SK-N-SH (cell line): Measurements from ENCODE around the gene HTT. TPM values are rescaled to one million over a fixed set of nuclear protein-coding genes. Genes with fewer than 3 reads are reported as not detected.

Experiments
- CTCF ChIA-PET: fragments of 300-600, 350-600 bp; formaldehyde crosslinking; extraction: SDS; loops from one replicate; lab custom pipeline; 2021; lab: Yijun Ruan, JAX
- POLR2A ChIA-PET: fragments of 350-600 bp; sonication (Branson Sonifier 250); formaldehyde crosslinking; extraction: SDS; loops from one replicate; lab custom pipeline; 2020; ENCODE audit warnings: antibody characterized with exemption, inconsistent platforms; lab: Yijun Ruan, JAX
- DNase-seq: peaks from one replicate; pipeline ENCODE4 v3.0.0; 2012
- H2AFZ ChIP-seq: fragments of 200-600 bp; sonication (generic); 2 replicates; pipeline ENCODE4 v1.8.1; 2016; ENCODE audit warnings: antibody characterized with exemption, mild to moderate bottlenecking, low read depth
- H3F3A ChIP-seq: fragments of 200-600 bp; sonication (generic); replicated peaks from 2 replicates; pipeline ENCODE3; 2016; ENCODE audit warnings: antibody characterized with exemption, mild to moderate bottlenecking; ENCODE audit not compliant: insufficient read depth
- H3K27ac ChIP-seq, 2 experiments: fragments of 200-500 bp in 1 of 2; fragments of 200-600 bp in 1 of 2; sonication (Bioruptor generic) in 1 of 2; sonication (generic), shearing (Covaris generic) in 1 of 2; 2 replicates each; pipeline versions ENCODE4 v1.5.1 to v1.6.1; 2014 to 2016; ENCODE audit warnings: low read depth in 2 of 2, inconsistent platforms in 1 of 2, low read length in 1 of 2, mild to moderate bottlenecking in 1 of 2, mixed read lengths in 1 of 2
- H3K27me3 ChIP-seq: fragments of 200-600 bp; sonication (generic), shearing (Covaris generic); 2 replicates; pipeline ENCODE4 v1.6.1; 2016; ENCODE audit warnings: mixed run types; ENCODE audit not compliant: insufficient read depth
- H3K36me3 ChIP-seq, 2 experiments: fragments of 200-500 bp in 1 of 2; fragments of 200-600 bp in 1 of 2; sonication (Bioruptor generic) in 1 of 2; sonication (generic) in 1 of 2; replicated peaks in 1 of 2; 2 replicates each; pipeline versions ENCODE3 to v1.5.1; 2014 to 2016; ENCODE audit warnings: low read length in 1 of 2, mild to moderate bottlenecking in 1 of 2; ENCODE audit not compliant: insufficient read depth in 2 of 2, control insufficient read depth in 1 of 2
- H3K4me1 ChIP-seq, 2 experiments: fragments of 200-500 bp in 1 of 2; fragments of 200-600 bp in 1 of 2; sonication (Bioruptor generic) in 1 of 2; sonication (generic), shearing (Covaris generic) in 1 of 2; 2 replicates each; pipeline versions ENCODE4 v1.5.1 to v1.6.1; 2014 to 2016; ENCODE audit warnings: low read depth in 1 of 2, low read length in 1 of 2, mixed run types in 1 of 2; ENCODE audit not compliant: insufficient read depth in 2 of 2, control insufficient read depth in 1 of 2
- H3K4me2 ChIP-seq: fragments of 200-600 bp; sonication (generic), shearing (Covaris generic); 2 replicates; pipeline ENCODE4 v1.6.1; 2017; ENCODE audit warnings: mixed run types
- H3K4me3 ChIP-seq, 2 experiments: fragments of 200-500 bp in 1 of 2; fragments of 200-600 bp in 1 of 2; sonication (Bioruptor generic) in 1 of 2; sonication (generic), shearing (Covaris generic) in 1 of 2; 2 replicates each; pipeline versions ENCODE4 v1.5.1 to v1.8.1; 2014 to 2016; ENCODE audit warnings: low read depth in 2 of 2, inconsistent platforms in 1 of 2, low read length in 1 of 2, mild to moderate bottlenecking in 1 of 2, mixed read lengths in 1 of 2, moderate library complexity in 1 of 2
- H3K79me2 ChIP-seq: fragments of 200-600 bp; sonication (generic); 2 replicates; pipeline ENCODE4 v1.8.1; 2017; ENCODE audit warnings: mild to moderate bottlenecking; ENCODE audit not compliant: insufficient read depth
- H3K9ac ChIP-seq: fragments of 200-600 bp; sonication (generic); 2 replicates; pipeline ENCODE4 v1.6.1; 2017; ENCODE audit warnings: mixed run types
- H3K9me2 ChIP-seq: fragments of 200-600 bp; sonication (generic); 2 replicates; pipeline ENCODE4 v1.6.1; 2017; ENCODE audit warnings: mixed run types
- H3K9me3 ChIP-seq: fragments of 200-600 bp; sonication (generic); 2 replicates; pipeline ENCODE4 v1.6.1; 2017; ENCODE audit warnings: mixed run types, mild to moderate bottlenecking, moderate library complexity
- H4K20me1 ChIP-seq: fragments of 200-600 bp; sonication (generic); 2 replicates; pipeline ENCODE4 v1.6.1; 2017; ENCODE audit warnings: mild to moderate bottlenecking, mixed run types; ENCODE audit not compliant: insufficient read depth
- EZH2phosphoT487 ChIP-seq: fragments of 200-600 bp; sonication (generic); IDR thresholded peaks from 2 replicates; pipeline ENCODE4 v1.6.1; 2017; ENCODE audit warnings: low read depth, mixed run types, mild to moderate bottlenecking, antibody characterized with exemption, moderate library complexity, borderline replicate concordance
- FOXM1 ChIP-seq: IDR thresholded peaks from 2 replicates; pipeline ENCODE4 v1.4.0; 2012; ENCODE audit warnings: low read depth, mild to moderate bottlenecking
- MEF2A ChIP-seq: IDR thresholded peaks from 2 replicates; pipeline ENCODE4 v1.4.0; 2012; ENCODE audit warnings: low read depth, borderline replicate concordance
- MXI1 ChIP-seq: IDR thresholded peaks from 2 replicates; pipeline ENCODE4 v1.6.1; 2012; ENCODE audit warnings: mild to moderate bottlenecking, low read depth, low read length, improper control_type of control experiment
- NFIC ChIP-seq: IDR thresholded peaks from 2 replicates; pipeline ENCODE4 v1.4.0; 2012; ENCODE audit warnings: borderline replicate concordance
- RCOR1 ChIP-seq: fragments of 150-350 bp; IDR thresholded peaks from 2 replicates; pipeline ENCODE4 v1.6.1; 2017; ENCODE audit warnings: antibody characterized with exemption, low read length
- RFX5 ChIP-seq: IDR thresholded peaks from 2 replicates; pipeline ENCODE4 v1.6.1; 2012; ENCODE audit warnings: mild to moderate bottlenecking, improper control_type of control experiment, low read length
- SMC3 ChIP-seq: IDR thresholded peaks from 2 replicates; pipeline ENCODE4 v1.6.1; 2012; ENCODE audit warnings: low read depth, low read length, improper control_type of control experiment
- TEAD4 ChIP-seq: IDR thresholded peaks from 2 replicates; pipeline ENCODE4 v1.4.0; 2012; ENCODE audit warnings: mild to moderate bottlenecking, borderline replicate concordance; ENCODE audit not compliant: insufficient read depth
- WGBS: methylation state at CpG from one replicate; pipeline ENCODE4 v1.1.6; 2017; ENCODE audit warnings: low lambda C conversion rate; 5-methylcytosine and 5-hydroxymethylcytosine counted together
- polyA plus RNA-seq, 3 experiments: library from polyadenylated mRNA; depleted of rRNA; stranded (reverse); fragments of >200 nt; gene quantifications; 2 replicates each; pipeline ENCODE4 v1.2.3, GENCODE V29; 2012
- TF ChIP-seq, protein P1 (sequence below): IDR thresholded peaks from 2 replicates; pipeline ENCODE4 v1.4.0; 2012; ENCODE audit warnings: low read depth

Gene HTT
- polyA plus RNA-seq, 1 of the 3 experiments (the other 2 are of a cell fraction) = 11.3 TPM

DNA sequence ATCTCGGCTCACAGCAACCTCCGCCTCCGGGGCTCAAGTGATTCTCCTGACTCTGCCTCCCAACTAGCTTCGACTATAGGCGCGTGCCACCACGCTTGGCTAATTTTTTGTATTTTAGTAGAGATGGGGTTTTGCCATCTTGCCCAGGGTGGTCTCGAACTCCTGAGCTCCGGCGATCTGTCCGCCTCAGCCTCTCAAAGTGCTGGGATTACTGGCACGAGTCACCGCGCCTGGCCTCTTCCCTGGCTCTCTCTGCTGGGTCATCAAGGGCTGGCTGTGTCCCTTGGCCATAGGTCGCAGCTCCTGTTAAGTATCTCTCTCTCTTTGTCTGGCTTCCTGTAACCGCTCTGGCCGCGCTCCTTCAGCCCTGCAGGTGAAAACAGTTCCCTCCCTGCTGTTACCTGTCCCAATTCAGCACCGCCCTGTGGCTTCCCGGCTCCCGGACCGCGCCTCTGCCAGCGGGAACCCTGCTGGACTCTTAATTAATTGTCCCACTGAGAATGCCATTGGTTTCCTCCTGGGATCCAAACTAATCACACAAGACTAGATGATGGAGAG, 217.0 kb downstream of the HTT start:
- peaks cover 33% of the 10 kb centered on the region for H3K79me2 ChIP-seq
- CTCF ChIA-PET = interaction anchor here (0.6 to 1.5 kb wide), 3 partner anchors 55 to 175 kb away, joined by 3 read pairs; no protein-coding TSS in a partner anchor

DNA sequence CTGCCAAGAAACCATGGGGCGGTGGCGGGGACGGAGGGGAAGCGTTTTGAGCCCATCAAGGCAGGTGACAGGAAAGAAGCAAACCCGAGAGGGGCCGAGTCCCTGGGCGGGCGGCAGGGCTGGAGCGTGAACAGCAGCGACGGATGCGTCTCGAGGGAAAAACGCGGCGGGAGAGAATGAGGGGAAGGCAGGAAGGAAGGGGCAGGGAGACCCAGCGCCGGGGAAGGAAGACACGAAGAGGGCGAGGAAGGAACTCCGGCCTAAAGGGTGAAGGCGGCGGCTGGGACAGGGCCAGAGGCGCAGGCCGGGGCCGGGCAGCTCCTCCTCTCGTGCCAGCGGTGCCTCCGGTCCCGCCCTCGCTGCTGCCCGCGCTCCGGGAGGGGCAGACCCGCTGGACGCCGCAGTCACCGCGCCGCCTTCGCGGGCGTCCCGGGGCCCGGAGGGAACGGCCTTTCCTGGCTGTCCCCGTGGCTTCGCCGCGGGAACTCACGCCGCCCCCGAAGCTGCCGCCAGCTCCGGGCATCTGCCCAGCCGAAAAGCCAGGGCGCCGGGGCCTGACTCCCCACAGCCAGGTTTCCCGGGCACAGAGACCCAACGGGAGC, 217.6 kb downstream of the HTT start:
- peak overlapping the region; percentile 80 to 88 for H3K27ac ChIP-seq
- DNase-seq = peak; percentile 84
- H3K9ac ChIP-seq = peak overlapping the region; percentile 85
- peaks cover 39% of the 10 kb centered on the region for H3K79me2 ChIP-seq
- H3K4me2 ChIP-seq = peak overlapping the region; percentile 100
- peak overlapping the region; percentile 76 to 90 for H3K4me3 ChIP-seq
- ChIA-PET POLR2A (interaction anchor here (0.9 kb wide), 1 partner anchor 99 kb away, joined by 3 read pairs; no protein-coding TSS in a partner anchor), CTCF (interaction anchor here (1.0 to 1.5 kb wide), 2 partner anchors 54 to 174 kb away, joined by 3 read pairs; no protein-coding TSS in a partner anchor)
- no peak for TF ChIP-seq SMC3
- TF ChIP-seq, protein P1, sequence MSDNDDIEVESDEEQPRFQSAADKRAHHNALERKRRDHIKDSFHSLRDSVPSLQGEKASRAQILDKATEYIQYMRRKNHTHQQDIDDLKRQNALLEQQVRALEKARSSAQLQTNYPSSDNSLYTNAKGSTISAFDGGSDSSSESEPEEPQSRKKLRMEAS = 0 out of 2 replicates have a peak, but pooled peaks have one; percentile 21
- TF ChIP-seq NFIC = 0 out of 2 replicates have a peak, but pooled peaks have one; percentile 34
- H3K27me3 ChIP-seq = no peaks in the 10 kb centered on the region
- H3K9me2 ChIP-seq = no peaks in the 10 kb centered on the region
- H2AFZ ChIP-seq = peak overlapping the region; percentile 97
- H3K4me1 ChIP-seq = peaks cover 7 to 22% of the 10 kb centered on the region in 2 experiments; a peak in 2 of 4 replicates
- no peaks in the 10 kb centered on the region for H3F3A ChIP-seq
- peaks cover 5% of the 10 kb centered on the region; the same call in 1 of the 2 replicates for H4K20me1 ChIP-seq
- peaks cover 0 to 5% of the 10 kb centered on the region in 2 experiments for H3K36me3 ChIP-seq
- 2% methylated on average over 33 of the region's 60 CpGs for WGBS
- no peaks in the 10 kb centered on the region for H3K9me3 ChIP-seq

More for the DNA sequence above, 217.0 kb downstream of the HTT start:
- peaks cover 2% of the 10 kb centered on the region; the same call in 1 of the 2 replicates for H4K20me1 ChIP-seq
- no peaks in the 10 kb centered on the region for H3K9me2 ChIP-seq
- peak overlapping the region; percentile 97 for H2AFZ ChIP-seq
- H3K9me3 ChIP-seq = no peaks in the 10 kb centered on the region
- H3K4me3 ChIP-seq = peak overlapping the region; percentile 76 to 90
- POLR2A ChIA-PET = interaction anchor here (0.9 kb wide), 1 partner anchor 98 kb away, joined by 3 read pairs; no protein-coding TSS in a partner anchor
- 52% methylated on average over 24 of the region's 24 CpGs for WGBS
- H3K4me2 ChIP-seq = peak overlapping the region; percentile 100
- no peaks in the 10 kb centered on the region for H3K27me3 ChIP-seq
- peak overlapping the region; percentile 80 to 88 for H3K27ac ChIP-seq
- peak overlapping the region; percentile 85 for H3K9ac ChIP-seq
- TF ChIP-seq MEF2A (no peak), FOXM1 (no peak), EZH2phosphoT487 (no peak), RFX5 (no peak), MXI1 (no peak), TEAD4 (no peak), NFIC (no peak), RCOR1 (no peak)
- TF ChIP-seq, protein P1 = no peak
- TF ChIP-seq, all 33 proteins: peak for 0
- no peak for DNase-seq
- no peaks in the 10 kb centered on the region for H3F3A ChIP-seq
- H3K36me3 ChIP-seq = peaks cover 0 to 5% of the 10 kb centered on the region in 2 experiments
- peaks cover 7 to 22% of the 10 kb centered on the region in 2 experiments; a peak in 2 of 4 replicates for H3K4me1 ChIP-seq
